Measurements from ENCODE around the gene PCP4.
"Not testable (repeated sequence)": the region's sequence is repeated elsewhere in the genome, so short reads cannot be mapped to it uniquely, and the experiment has no call there.

The PCP4 gene

DNA sequence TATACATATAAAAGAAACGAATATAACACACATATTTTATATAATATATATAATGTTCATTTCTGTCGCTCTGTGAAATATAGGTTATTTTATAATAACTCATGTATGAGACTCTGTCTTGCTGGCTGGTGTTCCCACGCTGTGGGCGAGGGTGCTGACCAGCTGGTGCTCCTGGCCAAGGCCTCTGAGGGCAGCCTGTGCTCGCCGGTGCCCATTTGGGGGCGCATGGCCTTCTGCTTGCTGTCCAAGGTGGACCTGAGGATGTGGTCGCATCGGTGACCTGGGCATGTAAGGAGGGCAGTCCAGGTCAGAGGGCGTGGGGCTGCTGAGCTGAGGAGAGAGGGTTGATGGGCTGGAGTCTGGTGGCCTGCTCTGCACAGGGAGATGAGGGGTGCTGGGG, 1.1 kb upstream of the PCP4 start:
- DNase-seq (ENCODE audit: low read depth): no peak

GRCh38 chr21:39869141-39869818, 2.0 kb downstream of the PCP4 start:
- no peak for DNase-seq (ENCODE audit: low read depth)

- DNase-seq (ENCODE audit: low read depth): no peak
Observed at GRCh38 chr21:39873687-39874086, 6.4 kb downstream of the PCP4 start.

DNA sequence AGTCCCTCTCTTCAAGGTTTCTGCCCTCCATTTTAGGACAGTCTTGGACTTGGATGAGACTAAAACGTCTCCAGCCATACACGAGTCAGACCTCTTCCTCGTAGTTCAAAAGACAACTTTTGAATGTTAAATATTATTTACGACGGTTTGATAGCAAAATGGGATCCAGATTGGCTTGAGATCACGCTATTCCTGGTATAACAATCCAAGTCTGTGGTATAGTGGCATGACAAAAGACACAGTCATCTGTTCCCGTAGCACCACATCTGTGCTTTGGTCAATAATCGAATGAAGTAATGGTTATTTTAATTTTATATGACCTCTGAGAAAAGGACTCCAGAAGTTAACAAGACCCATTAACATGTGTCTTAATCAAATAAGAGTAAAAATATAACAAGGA, 7.0 kb downstream of the PCP4 start:
- DNase-seq (ENCODE audit: low read depth): no peak

DNA sequence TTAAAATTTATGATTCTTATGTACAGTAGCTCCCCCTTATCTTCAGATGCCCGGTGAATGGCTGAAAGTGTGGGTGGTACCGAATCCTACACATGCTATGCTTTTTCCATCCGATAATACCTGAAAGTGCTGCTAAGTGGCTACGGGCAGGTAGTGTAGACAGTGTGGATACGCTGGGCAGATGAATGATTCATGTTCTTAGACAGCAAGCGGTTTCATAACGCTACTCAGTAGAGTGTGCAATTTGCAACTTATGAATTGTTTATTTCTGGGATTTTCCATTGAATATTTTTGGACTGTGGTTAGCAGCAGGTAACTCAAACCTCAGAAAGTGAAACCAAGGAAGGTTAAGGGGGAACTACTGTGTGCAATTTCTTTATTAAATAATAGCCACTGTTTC, 7.5 kb downstream of the PCP4 start:
- DNase-seq (ENCODE audit: low read depth): no peak

DNA sequence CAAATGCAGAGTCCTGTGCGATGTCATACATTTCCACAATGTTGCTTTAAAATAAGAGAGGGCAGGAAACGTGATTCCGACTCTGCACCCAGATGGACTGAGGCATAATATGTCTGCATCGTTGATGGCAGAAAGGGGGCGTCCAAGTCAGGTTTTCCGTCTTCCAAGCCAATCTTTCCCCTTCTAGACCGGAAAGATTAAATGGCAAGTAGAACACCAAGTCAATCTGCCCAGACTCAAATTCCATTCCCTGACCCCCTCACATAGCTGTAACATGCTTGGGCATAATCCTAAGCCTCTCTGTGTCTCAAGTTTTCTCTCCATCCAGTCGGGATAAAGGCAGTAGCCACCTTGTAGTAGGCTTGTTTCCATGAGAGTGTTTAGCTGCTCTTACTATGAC, 14.4 kb downstream of the PCP4 start:
- no peak for DNase-seq (ENCODE audit: low read depth)

- no peak for DNase-seq (ENCODE audit: low read depth)
Observed at GRCh38 chr21:39882151-39882838, 15.1 kb downstream of the PCP4 start.

DNA sequence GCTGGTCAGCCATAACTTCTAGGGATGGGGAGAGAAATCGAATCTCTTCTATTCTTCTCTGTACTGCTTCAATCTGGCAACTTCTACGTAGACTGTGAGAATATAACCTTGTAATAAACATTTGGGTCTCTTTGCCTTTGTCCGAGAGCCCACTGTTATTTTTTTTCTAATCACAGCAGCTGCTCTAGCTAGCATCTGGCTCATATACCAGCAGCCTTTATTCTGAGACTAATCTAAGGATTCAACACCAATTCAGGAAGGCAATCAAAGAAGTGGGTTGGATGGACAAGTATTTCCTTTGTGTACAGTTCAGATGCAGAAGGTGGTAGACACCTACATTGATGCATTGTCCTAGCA, 15.6 kb downstream of the PCP4 start:
- DNase-seq (ENCODE audit: low read depth): no peak

- DNase-seq (ENCODE audit: low read depth): no peak
Observed at GRCh38 chr21:39885119-39885848, 18.0 kb downstream of the PCP4 start.

DNA sequence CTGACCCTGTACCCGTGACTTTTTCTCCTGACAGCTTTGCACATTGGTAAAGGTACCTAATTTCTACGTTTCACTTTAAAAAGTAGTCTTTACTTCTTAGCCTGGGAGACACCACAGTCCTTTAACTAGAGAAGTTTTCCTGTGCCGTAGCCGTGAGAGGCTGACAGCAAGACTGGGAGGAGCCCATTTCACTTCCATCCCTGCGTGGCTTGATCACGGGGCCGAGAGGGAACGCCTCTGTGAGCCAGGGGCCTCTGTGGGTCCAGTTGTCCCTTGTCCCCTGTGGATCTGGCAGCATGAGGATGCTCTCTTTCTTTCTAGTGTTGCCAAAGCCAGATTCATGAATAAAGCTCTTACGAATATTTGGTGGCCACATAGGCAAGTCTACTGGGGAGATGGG, 21.6 kb downstream of the PCP4 start:
- no peak for DNase-seq (ENCODE audit: low read depth)

- no peak for DNase-seq (ENCODE audit: low read depth)
Observed at GRCh38 chr21:39891111-39891510, 23.9 kb downstream of the PCP4 start.

DNA sequence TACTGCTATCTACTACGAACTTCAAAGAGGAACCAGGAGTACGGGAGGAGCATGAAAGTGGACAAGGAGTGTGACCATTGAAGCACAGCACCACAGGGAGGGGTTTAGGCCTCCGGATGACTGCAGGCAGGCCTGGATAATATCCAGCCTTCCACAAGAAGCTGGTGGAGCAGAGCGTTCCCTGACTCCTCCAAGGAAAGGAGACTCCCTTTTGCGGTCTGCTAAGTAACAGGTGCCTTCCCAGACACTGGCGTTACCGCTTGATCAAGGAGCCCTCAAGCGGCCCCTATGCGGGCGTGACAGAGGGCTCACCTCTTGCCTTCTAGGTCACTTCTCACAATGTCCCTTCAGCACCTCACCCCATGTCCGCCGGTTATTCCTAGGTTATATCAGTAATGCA, 24.6 kb downstream of the PCP4 start:
- not testable (repeated sequence) for DNase-seq (ENCODE audit: low read depth)

GRCh38 chr21:39900491-39900890, 33.3 kb downstream of the PCP4 start:
- no peak for DNase-seq (ENCODE audit: low read depth)

DNA sequence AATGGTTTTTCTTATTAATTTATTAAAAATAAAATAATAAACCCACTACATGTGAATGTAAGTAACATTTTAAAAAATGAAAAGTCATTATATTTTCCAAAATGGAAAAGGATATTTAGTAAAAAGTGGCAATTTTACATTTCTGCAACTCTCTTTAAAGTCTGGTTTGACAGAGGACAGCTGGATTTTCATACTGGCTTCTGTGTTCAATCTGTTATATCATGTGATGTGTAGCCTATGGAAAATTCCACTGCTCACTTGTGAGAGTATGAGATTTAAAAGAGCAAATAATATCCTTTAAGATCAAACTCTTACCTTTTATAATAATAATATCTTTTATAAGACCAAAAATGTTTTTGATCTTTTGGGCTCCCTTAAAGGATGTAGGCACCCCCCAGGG, 33.7 kb downstream of the PCP4 start:
- DNase-seq (ENCODE audit: low read depth): no peak

- no peak for DNase-seq (ENCODE audit: low read depth)
Observed at GRCh38 chr21:39902986-39903385, 35.7 kb downstream of the PCP4 start.

GRCh38 chr21:39904457-39904856, 37.2 kb downstream of the PCP4 start:
- no peak for DNase-seq (ENCODE audit: low read depth)

- no peak for DNase-seq (ENCODE audit: low read depth)
Observed at GRCh38 chr21:39908265-39908923, 41.2 kb downstream of the PCP4 start.

GRCh38 chr21:39911286-39912199, 44.3 kb downstream of the PCP4 start:
- no peak for DNase-seq (ENCODE audit: low read depth)

DNA sequence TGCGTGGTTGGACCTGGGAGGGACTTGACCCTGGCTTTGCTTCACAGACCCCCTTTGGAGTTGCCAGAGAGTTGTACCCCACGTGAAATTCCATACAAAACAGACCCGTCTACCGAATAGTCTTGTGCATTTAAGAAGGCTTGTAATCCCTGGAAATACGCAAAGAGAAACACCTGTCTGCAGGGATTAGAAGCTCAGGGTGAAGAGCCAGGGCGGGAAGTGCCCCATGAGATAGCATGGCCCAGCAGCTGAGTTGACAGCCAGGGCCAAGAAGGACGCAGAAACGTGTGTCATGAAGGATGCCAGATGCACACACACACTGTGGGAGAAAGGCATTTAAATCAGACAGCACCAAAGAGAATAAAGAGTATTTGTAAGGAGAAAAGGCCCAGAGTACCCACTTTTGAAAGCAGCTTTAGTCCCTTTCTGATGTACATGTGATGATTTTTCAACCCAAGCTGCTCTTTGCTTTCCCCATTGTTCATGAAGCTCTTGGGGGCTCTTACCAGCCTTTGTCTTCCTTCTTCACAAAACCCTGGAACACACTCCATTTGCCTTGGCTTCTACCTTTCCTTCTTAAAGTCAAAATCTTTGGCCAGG, 46.6 kb downstream of the PCP4 start:
- DNase-seq (ENCODE audit: low read depth): no peak

DNA sequence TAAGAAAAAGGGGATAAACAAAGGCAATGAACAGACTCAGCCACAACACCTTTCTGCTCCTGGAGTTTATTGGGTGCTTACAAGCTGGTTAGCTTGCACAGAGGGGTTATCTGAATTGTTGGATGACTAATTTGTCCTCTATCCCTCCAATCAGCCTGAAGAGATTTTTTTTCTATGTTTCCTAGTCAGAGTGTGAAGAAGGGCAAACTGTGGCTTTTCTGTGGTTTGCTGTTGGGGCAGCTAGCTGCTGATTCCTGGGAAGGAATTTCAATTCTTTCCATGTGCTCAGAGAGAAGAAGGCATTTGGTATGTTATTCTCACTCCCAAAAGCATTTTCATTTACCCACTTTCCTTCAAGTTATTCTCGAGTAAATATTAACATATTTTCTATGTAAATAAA, 48.6 kb downstream of the PCP4 start:
- DNase-seq (ENCODE audit: low read depth): no peak

DNA sequence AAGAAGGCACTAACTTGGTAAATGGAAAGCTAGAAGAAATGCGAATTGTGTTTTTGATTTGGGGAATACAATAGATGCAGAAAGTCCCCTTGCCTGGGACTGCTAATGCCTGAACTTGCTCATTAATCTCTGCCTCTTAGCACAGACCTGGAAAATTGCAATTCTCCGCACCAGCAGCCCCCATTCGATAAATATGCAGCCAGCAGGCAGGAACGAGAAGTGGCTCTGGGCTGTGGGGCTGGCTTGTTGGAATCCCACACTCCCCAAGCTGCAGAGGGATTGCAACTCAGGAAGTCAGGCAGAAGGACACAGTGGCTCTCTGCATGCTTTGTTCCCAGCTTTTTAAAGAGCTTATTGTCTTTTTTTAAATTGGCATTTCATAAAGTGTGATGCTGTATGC, 51.3 kb downstream of the PCP4 start:
- no peak for DNase-seq (ENCODE audit: low read depth)

Measured in GM04503 (cell line).